ENCODE results near the gene HAT1.

DNA sequence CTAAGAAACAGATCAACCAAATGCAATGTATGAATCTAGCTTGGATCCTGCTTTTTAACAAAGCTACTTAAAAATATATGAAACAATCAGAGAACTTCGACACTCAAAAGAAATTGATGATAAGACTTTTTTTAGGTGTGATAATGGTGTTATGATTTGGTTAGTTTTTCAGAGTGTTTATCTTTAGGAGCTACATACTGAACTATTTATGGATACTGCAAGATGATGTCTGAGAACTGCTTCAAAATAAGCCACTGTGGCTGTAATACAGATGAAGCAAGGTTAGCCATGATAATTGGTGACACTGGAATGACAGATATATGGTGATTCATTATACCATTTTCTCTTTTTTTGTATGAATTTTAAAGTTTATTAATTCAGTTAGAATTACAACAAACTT lies 42.4 kb upstream of the HAT1 start:
- no peak for TF ChIP-seq ZNF8 (CRISPR knock-in tag; IDR thresholded peaks at IDR 0.05)
- TF ChIP-seq RARB (CRISPR knock-in tag; IDR thresholded peaks at IDR 0.05) = no peak
